Measurements from ENCODE around the gene ARHGAP18. TPM values are rescaled to one million over a fixed set of nuclear protein-coding genes. Genes with fewer than 3 reads are reported as not detected.

Gene ARHGAP18
- total RNA-seq, 1 donor from 2014 or later: 13.3 TPM

DNA sequence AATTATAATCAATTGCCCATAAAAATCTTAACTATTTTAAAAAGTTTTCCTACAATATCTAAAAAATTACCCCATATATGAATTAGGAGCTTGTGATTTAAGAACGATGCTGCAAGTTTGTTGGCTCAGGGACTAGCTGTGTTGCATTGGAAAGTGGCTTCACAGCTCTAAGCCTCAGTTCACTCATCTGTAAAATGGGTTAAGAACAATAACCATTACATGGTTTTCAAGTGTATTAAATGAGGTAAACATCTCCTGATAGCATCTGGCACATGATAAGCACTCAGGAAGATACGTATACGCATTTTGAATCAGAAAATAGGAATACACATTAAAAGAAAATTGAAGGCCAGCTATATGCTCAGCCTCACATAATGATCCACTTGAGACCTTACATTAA is 76.4 kb downstream of the ARHGAP18 start:
- H3K4me3 Mint-ChIP-seq (ENCODE audit: unreplicated experiment): no peak overlapping the region
- TF ChIP-seq, protein P1, sequence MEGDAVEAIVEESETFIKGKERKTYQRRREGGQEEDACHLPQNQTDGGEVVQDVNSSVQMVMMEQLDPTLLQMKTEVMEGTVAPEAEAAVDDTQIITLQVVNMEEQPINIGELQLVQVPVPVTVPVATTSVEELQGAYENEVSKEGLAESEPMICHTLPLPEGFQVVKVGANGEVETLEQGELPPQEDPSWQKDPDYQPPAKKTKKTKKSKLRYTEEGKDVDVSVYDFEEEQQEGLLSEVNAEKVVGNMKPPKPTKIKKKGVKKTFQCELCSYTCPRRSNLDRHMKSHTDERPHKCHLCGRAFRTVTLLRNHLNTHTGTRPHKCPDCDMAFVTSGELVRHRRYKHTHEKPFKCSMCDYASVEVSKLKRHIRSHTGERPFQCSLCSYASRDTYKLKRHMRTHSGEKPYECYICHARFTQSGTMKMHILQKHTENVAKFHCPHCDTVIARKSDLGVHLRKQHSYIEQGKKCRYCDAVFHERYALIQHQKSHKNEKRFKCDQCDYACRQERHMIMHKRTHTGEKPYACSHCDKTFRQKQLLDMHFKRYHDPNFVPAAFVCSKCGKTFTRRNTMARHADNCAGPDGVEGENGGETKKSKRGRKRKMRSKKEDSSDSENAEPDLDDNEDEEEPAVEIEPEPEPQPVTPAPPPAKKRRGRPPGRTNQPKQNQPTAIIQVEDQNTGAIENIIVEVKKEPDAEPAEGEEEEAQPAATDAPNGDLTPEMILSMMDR (IDR thresholded peaks at IDR 0.05): no peak
- peaks cover 32% of the 10 kb centered on the region for H3K4me1 Mint-ChIP-seq (ENCODE audit: unreplicated experiment)
- no peaks in the 10 kb centered on the region for H3K27me3 Mint-ChIP-seq (ENCODE audit: unreplicated experiment)
- H3K36me3 Mint-ChIP-seq (ENCODE audit: unreplicated experiment): peaks cover 14% of the 10 kb centered on the region
- no peaks in the 10 kb centered on the region for H3K9me3 Mint-ChIP-seq (ENCODE audit: unreplicated experiment)
- DNase-seq (ENCODE audit: extremely low spot score, unreplicated experiment): no peak
- H3K27ac Mint-ChIP-seq (ENCODE audit: unreplicated experiment): no peak overlapping the region

DNA sequence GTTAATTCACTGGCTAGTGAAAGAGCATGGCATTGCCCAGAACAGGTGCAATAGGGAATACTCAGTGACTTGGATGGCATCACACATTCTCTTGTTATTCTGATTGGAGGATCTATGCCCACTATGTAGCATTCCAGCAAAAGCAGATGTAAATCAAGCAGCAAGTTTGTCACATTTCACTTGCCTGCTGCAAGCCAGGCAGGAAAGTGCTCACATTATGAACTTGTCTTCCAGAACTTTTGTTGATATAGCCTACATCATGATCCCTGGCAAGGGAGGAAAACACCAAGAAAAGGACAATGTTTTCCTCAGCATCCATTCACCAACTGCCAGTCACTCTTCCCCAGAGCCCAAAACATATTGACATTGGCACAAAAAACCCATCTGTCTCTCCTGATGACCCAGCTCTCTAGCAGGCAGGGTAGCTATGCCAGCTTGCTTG is 77.8 kb downstream of the ARHGAP18 start:
- H3K27me3 Mint-ChIP-seq (ENCODE audit: unreplicated experiment): no peaks in the 10 kb centered on the region
- H3K27ac Mint-ChIP-seq (ENCODE audit: unreplicated experiment): no peak overlapping the region

DNA sequence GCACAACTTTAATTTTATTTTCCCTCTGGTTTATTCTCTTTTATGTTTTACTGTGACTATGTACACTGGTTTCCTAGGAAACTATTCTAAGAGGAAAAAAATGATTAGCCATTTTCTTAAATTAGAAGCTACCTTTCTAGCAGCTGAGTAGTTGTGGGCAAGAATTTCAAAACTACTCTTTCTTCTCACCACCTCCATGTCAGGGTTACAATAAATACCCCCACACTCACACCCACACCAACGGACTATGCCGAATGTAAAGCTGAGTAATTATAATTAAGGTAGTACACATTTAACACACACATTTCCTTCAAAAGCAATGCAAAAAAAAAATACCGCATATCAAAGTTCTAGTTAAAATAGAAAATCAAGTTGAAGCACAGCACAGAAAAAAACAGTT is 78.9 kb downstream of the ARHGAP18 start:
- no peaks in the 10 kb centered on the region for H3K27me3 Mint-ChIP-seq (ENCODE audit: unreplicated experiment)
- no peak overlapping the region for H3K4me3 Mint-ChIP-seq (ENCODE audit: unreplicated experiment)
- no peak overlapping the region for H3K27ac Mint-ChIP-seq (ENCODE audit: unreplicated experiment)
- H3K4me1 Mint-ChIP-seq (ENCODE audit: unreplicated experiment): peaks cover 15% of the 10 kb centered on the region
- TF ChIP-seq, protein P1 (IDR thresholded peaks at IDR 0.05): no peak
- H3K9me3 Mint-ChIP-seq (ENCODE audit: unreplicated experiment): no peaks in the 10 kb centered on the region
- H3K36me3 Mint-ChIP-seq (ENCODE audit: unreplicated experiment): peaks cover 10% of the 10 kb centered on the region
- DNase-seq (ENCODE audit: extremely low spot score, unreplicated experiment): no peak

More for the DNA sequence above, 77.8 kb downstream of the ARHGAP18 start:
- TF ChIP-seq, protein P1 (IDR thresholded peaks at IDR 0.05): no peak
- peaks cover 19% of the 10 kb centered on the region for H3K4me1 Mint-ChIP-seq (ENCODE audit: unreplicated experiment)
- H3K9me3 Mint-ChIP-seq (ENCODE audit: unreplicated experiment): no peaks in the 10 kb centered on the region
- H3K36me3 Mint-ChIP-seq (ENCODE audit: unreplicated experiment): peaks cover 11% of the 10 kb centered on the region
- DNase-seq (ENCODE audit: extremely low spot score, unreplicated experiment): no peak
- no peak overlapping the region for H3K4me3 Mint-ChIP-seq (ENCODE audit: unreplicated experiment)

DNA sequence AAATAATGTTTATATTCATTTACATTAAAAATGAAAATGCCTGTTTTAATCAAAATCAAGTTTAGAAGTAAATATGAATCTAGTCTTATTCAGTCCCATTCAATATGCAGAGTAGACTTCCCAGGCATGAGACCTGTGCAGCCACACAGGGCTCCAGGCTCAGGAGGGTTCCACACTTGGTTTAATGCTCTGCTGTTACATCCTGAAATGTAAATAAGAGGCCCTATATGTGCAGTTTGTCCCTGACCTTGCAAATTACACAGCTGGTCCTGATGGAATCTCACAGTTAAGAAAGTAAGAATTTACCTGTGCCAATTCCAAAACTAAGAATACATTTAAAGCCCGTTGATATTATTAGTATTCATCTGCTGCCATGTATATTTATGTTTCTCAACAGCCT is 79.4 kb downstream of the ARHGAP18 start:
- Mint-ChIP-seq H3K27me3 (ENCODE audit: unreplicated experiment) (no peaks in the 10 kb centered on the region), H3K36me3 (ENCODE audit: unreplicated experiment) (peaks cover 7% of the 10 kb centered on the region), H3K27ac (ENCODE audit: unreplicated experiment) (no peak overlapping the region), H3K4me1 (ENCODE audit: unreplicated experiment) (peaks cover 11% of the 10 kb centered on the region), H3K4me3 (ENCODE audit: unreplicated experiment) (no peak overlapping the region), H3K9me3 (ENCODE audit: unreplicated experiment) (no peaks in the 10 kb centered on the region)
- TF ChIP-seq, protein P1 (IDR thresholded peaks at IDR 0.05): no peak
- no peak for DNase-seq (ENCODE audit: extremely low spot score, unreplicated experiment)

DNA sequence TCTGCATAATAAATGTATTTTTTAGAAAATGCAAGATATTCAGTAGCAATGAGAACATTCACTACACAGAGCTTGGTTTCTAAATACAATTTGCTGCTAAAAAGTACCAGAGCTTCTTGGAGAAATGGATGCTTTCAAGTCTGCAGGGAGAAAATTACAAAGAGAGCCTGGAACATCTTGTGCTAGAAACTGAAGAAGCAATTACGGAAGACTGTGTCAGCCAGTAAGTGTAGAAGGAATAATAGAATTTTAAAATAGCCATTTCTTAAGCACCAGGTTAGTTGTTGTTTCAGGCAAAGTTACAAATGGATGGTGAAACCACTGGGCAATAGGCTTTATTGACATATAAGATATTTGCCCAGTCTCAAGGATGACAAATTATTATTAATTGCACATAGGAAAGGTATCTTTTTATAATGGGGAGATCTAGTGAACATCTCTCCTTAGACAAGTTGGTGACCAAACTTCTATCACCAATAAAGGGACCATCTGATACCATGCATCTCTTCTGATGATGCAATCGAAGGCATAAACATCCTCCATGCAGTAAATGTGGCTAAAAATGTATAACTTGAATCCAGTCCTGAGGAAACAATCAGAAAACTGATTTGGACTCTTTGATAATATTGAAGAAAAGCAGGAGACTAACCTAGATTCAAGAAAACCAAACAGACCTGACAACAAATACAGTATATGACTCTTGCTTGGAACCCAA is 81.7 kb downstream of the ARHGAP18 start:
- no peak for DNase-seq (ENCODE audit: extremely low spot score, unreplicated experiment)
- peaks cover 5% of the 10 kb centered on the region for H3K4me1 Mint-ChIP-seq (ENCODE audit: unreplicated experiment)
- no peaks in the 10 kb centered on the region for H3K9me3 Mint-ChIP-seq (ENCODE audit: unreplicated experiment)
- H3K27me3 Mint-ChIP-seq (ENCODE audit: unreplicated experiment): no peaks in the 10 kb centered on the region
- peaks cover 12% of the 10 kb centered on the region for H3K36me3 Mint-ChIP-seq (ENCODE audit: unreplicated experiment)
- no peak overlapping the region for H3K4me3 Mint-ChIP-seq (ENCODE audit: unreplicated experiment)
- no peak overlapping the region for H3K27ac Mint-ChIP-seq (ENCODE audit: unreplicated experiment)
- TF ChIP-seq, protein P1 (IDR thresholded peaks at IDR 0.05): no peak
